Retina (tissue), 1 donor: ENCODE data around the gene GABRD.

ENCODE experiments used
- DNase-seq: peaks from one replicate; pipeline ENCODE4 v3.0.0-alpha.2; 2016

Gene GABRD

DNA sequence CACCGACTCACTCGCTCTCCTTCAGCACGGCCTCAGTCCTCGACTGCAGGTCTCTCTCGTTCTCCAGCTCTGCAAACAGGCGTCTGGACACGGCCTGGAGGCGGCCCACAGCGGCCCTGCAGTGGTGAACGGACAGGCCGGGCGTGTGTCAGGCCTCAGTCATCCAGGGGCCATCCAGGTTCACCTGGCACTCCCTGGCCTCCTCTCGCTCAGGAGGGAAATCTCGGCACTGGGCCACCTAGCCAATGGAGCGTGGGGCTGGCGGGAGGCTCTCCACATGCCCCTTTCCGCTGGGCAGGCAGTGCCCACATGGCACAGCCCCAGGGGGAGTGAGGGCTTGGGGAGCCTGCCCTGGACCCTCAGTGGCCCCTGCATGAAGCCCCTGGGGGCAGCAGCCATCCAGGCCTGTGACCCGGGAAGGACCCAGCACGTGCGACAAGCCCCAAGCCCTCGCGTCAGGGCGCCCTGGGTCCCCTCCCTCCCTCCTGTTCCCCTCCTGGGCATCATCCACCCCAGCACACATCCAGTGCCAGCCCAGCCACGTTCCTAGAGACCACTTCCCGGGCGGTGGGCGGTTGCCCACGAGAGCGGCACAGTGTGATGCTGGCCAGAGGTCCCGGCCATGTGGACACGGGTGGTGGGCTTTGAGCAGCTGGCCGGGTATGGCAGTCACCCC, 33.6 kb upstream of the GABRD start:
- no peak for DNase-seq

DNA sequence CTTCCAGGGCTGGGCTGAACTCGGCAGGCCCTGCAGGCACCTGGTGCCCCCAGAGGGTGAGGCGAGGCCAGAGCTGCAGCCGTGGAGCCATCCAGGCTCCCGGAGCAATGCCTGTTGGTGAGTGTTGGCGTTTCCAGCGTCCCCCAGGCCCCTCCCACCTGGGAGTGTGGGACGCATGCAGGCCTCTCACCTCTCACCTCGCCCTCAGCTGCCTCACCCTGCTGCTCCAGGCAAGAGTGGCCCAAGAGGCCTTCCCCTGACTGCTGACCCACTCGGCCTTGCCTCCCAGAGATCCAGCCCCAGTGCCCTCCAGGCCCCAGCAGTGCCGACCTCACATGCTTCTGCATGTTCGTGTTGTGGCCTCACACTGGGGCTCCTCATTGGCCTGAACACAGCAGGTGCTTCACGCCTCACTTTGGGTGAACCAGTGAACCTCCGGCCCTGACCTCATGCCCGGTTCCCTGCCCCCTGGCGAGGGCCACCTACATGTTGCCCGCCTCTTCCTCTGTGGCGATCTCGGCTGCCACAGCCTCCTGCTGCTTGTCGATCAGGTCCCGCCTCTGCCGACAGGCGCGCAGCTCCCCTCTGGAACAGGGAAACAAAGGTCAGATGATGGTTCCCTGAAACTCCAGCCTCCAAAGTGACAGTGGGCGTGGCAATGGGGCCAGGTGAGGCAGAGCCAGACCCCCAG, 32.5 kb upstream of the GABRD start:
- no peak for DNase-seq

DNA sequence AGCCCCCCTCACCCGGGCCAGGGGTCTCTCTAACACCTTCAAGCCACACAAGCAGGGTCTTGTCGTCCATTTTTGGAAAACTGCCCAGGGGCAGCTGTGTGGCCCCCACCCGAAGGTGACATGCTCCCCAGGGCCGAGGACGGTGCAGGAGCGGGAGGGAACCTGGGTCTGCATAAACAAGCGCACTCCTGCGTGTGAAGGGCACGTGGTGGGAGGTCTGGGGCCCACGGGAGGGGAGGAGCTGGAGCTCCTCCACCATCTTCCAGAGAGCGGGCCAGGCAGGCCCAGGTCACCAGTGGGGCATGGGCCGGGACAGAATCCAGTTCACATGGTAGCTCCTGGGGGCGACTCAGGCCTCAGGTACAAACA, 32.0 kb upstream of the GABRD start:
- no peak for DNase-seq

DNA sequence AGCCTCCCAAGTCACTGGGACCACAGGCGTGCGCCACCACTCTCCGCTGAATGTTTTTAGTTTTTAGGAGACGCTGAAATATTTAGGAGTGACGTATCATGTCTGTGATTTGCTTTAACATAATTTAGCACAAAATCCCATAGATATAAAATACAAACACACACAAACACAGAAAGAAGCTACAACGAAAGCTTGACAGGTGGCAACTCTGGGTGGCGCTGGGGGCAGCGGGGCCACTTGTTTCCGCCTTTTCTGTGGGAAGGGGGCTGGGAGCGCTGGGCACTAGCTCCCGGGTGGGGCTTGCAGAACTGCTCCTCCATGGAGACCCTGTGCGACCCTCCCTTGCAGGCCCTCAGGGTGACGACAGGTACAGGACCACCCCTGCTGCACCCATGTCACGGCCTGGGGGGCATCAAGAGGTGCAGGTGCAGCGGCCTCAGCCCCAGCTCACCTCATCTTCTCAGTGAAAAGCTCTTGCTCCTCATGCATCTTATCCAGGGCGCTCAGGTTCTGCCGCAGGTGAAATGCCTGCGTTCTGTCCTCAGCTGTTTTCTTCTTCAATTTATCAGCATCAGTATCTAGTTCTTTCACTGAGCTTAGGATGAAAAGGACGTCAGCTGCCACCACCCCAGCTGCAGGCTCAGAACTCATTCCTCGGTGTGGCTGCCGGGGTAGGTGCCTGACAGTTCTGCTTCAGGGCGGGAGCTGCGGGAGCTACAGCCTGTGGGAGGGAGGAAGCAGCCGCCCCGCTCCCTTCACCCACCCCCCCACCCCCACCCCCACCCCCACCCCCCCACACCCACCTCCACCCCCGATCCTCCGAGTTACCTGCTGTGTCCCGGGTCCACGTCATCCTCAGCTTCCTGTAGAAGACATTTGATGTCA, 30.8 kb upstream of the GABRD start:
- no peak for DNase-seq

DNA sequence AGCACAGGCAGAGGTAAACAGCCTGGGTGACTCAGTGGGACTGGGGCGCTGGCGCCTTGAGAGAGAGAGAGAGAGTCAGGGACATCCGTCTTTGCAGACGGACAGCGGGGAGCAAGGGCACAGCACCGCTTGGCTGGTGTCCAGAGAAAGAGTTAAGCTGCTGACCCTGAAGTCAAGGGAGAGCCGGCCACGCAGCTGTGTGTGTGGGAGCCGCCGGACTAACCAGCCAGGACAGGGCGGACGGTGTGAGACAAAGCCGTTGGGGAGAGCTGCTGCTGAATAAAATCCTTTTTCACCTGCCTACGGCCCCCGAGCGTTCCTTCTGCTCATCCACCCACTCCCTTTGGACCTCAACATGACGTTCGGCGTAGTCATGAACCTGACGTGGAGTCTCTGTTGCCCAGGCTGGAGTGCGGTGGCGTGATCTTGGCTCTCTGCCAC, 30.0 kb upstream of the GABRD start:
- DNase-seq, result peak; percentile 42

DNA sequence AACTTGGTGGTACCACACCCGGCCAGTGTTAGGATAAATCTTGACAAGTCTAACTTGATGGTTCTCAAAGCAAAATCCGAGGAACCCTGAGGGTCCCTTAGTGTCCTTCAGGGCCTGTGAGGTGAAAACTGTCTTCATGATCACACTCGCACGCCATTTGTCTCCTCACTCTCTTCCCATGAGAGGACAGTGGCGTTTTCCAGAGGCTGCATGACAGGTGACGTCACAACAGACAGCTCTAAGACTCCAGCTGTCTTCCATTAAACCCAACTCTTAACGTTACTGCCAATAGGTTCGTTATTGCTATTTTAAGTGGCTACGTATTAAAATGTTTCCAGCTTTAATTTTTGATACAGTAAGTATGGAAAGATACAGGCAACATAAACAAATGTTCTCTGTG, 29.4 kb upstream of the GABRD start:
- no peak for DNase-seq

DNA sequence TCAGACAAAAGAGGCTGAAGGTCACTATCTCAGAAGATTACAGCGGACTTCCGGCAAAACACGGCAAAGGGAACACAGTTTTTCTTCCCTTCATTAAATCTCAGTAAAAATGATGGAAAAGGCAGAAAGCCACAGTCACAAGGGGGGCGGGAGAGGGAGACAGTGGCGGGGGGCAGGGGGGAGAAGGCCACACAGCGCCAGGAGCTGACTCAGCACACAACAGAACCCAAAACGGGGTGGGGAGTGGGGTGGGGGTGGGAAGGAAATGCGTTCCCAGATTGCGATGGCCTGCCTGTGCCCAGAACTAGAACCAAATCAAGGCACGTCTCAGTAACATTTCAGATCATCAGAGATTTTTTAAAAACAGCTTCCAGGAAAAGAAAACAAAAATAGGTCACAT, 28.9 kb upstream of the GABRD start:
- no peak for DNase-seq

DNA sequence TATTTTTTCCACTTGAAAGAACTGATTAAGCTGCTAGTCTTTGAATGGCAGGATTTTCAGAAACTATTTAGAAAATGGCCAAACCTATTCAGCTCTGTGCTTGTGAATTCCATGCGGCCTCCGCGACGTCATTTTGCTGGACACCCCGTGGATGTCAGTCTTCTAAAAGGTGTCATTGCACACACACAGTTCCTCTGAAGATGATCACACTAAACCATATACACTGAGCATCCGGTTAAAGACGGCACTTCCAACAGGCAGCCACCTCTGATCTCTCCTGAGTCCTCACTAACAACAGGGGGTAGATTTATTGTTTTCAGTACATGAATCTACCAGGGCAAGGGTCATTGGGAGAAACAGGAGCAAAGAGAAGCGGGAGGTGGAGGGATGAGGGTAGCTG, 24.6 kb upstream of the GABRD start:
- DNase-seq, result no peak

DNA sequence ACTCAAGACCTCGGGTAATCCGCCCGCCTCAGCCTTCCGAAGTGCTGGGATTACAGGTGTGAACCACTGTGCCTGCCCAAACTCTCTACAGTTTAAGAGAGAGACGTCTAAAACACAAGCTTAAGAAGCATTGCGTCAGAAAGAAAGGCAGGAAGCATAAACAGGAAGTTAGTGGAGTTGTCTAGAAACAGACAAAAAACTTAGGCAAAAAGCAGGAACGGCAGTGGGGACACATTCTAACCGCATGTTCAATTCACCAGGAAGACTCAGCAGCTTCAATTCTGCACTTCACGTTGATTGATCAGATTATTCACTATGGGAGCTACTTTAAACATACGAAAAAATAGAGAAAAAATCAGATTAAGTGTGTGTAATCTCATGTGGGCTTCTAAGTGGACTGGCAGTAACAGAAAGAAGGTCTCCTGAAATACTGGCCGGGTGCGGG, 22.9 kb upstream of the GABRD start:
- no peak for DNase-seq

DNA sequence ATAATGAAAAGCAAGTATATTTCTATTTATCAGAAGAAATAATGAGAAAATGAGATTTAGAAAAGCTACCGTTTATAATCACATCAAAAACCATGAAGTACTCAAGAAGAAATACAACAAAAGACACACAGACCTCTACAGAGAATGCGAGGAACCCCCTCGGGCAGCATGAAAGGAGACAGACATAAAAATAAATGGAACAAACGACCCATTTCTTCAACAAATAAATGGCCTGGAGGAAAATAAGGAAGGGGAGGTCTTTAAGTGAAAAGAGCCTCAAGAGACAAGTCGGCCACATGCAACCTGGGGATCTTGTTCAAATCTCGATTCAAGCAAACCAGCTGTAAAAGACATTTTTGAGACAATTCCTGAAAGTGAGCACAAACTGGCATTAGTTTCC, 21.6 kb upstream of the GABRD start:
- no peak for DNase-seq

DNA sequence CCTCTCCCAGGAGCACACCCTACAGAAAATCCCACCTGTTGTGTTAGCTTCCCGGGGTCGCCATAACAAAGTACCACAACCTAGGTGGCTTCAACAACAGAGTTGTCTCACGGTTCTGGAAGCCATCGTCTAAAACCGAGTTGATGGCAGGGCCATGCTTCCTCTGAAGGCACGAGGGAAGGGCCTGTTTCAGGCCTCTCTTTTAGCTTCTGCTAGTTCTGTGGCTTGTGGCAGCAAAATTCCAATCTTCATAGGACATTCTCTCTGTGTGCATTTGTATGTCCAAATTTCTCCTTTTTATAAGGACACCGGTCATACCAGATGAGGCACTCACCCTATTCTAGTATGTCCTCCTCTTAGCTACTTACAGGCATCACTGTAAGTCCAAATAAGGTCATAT, 18.7 kb upstream of the GABRD start:
- no peak for DNase-seq

DNA sequence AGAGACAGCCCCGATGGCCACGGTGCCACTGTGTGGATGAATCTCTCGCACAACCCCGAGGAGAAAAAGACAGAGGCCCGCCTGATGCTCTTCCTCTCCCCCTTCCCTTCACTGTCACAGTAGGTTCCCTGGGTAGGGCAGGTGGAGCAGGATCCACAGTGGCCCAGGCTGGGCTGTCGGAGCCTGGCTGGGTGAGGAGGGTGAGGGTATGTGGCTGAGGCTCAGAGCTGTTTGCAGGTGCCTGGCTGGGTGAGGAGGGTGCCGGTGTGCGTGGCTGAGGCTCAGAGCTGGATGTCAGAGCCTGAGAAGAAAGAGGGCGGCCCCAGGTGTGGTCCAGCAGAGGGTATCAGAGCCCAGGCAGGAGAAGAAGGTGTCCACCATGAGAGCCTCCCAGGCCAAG, 18.3 kb upstream of the GABRD start:
- DNase-seq, result no peak

DNA sequence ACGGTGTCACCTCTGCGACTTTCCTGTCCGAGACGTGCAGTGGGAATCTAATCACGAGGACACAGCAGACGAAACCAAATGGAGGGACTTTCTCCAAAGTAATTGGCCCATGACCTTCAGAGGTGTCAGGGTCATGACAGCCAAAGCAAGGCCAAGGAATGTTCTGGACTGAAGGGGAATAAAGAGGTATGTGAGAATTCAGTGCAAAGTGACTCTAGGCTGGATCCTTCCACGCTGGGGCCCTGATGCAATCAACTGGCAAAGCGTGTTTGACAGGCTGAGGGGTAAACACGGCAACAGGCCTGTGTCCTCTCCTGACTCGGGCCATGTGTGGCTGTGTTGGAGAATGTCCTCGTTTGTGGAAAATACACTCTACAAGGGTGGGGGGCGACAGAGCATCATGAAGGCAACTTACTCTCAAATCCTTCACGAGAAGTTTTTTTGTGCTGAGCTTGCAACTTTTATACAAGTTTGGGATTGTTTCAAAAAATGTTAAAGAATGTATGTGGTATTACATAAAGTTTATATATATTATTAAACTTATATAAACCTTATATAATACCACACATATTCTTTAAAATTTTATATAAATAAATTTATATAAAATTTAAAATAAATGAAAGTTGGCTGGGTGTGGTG, 17.3 kb upstream of the GABRD start:
- peak; percentile 54 for DNase-seq

DNA sequence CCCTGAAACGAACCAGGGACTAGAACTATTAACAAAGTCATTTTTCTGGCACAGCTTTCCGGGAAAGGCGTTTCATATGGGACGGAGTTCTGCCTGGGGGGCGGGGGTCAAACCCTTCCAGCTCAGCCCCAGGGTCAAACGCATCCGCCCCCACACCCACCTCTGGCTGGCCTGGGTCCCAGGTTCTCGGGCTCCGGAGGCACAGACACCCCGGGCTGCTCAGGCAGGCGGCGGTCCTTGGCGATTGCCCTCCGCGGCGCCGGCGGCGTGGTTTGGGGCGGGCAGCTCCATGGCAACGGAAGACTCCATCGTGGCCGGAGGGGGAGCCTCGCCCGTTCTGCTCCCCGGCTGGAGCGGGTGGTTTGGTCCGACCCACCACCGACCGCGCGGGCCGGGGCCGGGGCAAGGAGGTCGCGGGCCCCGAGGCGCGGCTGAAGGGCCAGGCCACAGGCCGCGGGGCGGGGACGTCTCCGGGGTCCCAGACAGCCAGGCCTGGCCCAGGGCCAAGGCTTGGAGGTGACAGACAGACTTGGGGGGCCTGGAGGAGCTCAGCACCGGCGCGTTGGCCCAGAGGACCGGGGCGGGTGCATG, 15.5 kb upstream of the GABRD start, which contains the start of gene CFAP74:
TSS of gene CFAP74 (minus strand) at position 246 of the 591 bp plus-strand sequence. CDS start 12,830 bp downstream, outside the sequence.
- DNase-seq, result peak; percentile 92

DNA sequence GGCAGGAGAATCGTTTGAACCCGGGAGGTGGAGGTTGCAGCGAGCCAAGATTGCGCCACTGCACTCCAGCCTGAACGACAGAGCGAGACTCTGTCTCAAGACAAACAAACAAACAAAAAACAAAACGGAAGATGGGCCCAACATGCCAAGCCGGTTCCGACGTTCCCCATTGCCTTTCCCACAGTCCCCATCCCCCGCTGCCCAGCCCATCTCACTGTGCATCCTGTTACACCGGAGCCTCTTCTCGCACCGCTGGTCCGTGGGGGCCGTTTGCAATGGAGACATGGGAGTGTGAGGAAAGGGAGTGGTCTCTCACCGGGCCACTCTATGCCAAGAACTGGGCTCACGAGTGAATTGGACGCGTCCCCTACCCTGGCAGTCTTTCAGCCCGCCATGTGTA, 14.3 kb upstream of the GABRD start:
- no peak for DNase-seq

DNA sequence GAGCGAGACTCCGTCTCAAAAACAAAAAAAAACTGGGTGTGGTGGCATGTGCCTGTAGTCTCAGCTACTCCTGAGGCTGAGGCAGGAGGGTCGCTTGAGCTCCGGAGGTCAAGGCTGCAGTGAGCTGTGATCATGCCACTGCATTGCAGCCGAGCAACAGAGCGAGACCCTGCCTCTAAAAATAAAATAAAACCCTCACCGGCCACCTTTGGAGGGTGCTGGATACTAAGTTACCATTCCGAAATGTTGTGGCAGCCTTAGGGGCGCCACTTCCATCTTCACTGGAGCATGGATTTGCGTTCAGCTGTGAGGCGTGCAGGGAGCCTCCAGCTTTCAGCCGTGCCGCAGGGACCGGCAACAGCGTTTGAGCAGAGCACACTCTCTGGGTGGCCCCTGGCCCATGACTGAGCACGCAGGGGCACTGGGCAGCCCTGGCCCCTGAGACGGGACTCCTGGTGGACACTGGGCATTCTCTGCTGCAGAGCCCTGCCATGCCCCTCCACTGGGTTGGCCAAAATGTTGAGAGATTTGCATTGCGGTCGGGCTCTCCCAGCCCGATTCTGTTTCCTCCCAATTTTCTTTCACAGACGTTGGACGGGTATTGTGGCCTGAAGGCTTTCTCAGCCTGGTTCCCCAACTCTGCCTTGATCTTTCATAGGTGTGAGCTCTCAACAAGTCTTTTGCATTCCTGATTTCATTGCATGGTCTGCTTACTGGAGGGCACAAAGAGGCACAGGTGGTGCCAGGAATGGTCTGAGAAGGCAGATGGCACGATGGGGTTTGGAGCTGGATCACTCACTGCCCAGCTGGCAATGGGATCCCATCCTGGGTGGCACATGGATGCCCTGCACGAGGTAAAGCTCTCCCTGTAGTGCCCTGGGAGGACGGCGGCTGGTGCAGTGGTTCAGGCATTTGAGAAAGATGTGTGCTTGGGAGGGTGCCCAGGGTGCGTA, 9.8 kb upstream of the GABRD start:
- DNase-seq, result no peak

DNA sequence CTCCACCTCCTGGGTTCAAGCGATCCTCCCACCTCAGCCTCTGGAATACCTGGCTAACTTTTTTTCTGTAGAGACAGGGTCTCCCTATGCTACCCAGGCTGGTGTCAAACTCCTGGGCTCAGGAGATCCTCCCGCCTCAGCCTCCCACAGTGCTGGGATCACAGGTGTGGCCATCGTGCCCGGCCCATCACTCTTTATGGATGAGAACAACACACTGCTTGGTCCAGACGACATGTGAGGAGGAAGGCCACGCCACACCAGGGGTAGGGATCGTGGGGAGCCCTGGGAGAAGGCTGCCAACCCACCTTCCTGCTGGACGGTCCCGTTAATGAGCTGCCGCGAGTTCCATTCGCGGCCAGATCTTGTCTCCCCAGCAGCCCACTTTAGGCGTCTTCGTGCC, 5.0 kb upstream of the GABRD start:
- DNase-seq, result no peak

DNA sequence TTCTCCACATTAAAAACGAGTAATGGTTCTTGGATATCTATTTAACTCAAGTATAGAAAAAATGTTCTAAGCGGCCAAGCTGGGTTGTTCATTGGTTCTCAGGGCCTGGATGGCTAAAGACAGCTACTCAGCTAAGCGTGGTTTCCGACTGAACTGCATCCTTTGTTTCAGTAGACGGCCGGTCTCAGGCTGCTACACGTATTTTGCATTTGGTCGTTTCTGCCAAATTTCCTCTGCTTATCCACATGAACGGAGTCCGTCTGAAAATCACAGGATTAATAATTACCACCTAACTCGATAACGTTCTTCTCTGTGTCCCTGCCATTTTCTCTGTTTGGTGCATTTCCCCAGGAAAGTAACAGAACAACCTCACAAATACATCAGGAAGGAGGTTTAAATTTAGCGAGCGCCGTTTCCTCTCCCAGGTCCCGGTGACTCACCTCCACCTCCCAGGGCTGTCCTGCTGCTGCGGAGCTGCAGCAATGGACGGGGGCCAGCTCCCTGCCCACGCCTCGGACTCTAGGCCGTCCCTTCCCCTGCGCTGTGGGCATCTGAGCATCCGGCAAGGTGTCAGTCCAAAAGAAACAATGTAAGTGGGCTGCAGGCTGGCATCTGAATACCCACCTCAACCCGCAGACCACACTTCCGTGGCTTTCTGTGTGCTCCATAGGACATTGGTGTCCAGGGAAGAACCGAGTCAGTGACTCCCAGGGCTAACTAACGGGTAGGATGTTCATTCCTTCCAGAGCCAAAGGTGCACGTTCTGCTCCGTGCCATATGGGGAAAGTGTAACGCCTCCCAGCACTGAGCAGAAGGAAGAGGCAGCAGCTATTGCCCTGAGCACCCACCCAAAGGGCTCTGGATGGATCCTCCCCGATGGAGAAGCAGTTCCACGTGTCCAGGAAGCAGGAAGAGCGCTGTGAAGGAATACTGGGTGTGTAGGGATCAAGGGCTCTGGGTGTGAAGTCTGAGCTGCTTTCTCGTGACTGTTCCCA, 4.1 kb upstream of the GABRD start:
- DNase-seq, result no peak

DNA sequence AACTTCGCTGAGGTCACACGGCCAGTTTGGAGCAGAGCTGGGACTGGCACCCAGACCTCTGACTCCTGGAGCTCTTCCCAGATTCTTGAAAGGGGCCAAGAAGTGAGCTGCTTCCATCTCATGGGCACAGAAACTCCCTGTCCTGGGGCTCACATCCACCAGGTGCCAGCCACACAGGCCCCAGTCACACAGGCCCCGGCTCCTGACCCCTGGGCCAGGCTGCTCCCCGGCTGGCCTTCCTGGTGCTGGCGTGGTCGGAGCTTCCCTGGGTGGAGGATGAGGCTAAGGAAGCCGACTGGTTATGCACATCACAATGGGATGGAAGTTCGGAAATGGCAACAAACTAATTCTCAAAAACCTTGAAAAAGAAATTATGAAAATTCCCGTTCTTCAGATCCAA, 3.0 kb upstream of the GABRD start:
- no peak for DNase-seq
